Breast epithelium (tissue), 3 donors: ENCODE results near the gene TMEM233.

Source experiments
- CTCF ChIP-seq, 3 donors: fragments of 450-650 bp; IDR thresholded peaks; one replicate each; pipeline ENCODE4 v1.5.1; 2016 to 2017; ENCODE audit warnings: antibody characterized with exemption in 3 of 3, mild to moderate bottlenecking in 3 of 3, moderate library complexity in 3 of 3
- POLR2A ChIP-seq: fragments of 450-650 bp; IDR thresholded peaks from one replicate; pipeline ENCODE4 v1.6.1; 2016; ENCODE audit warnings: antibody characterized with exemption, mild to moderate bottlenecking, moderate library complexity
- POLR2AphosphoS5 ChIP-seq, 3 donors: sonication (generic); formaldehyde crosslinking; IDR thresholded peaks; one replicate each; pipeline ENCODE4 v1.6.1; 2017; ENCODE audit warnings: antibody characterized with exemption in 3 of 3

GRCh38 chr12:119546340-119546739 lies 47.2 kb upstream of the TMEM233 start:
- TF ChIP-seq POLR2A (no peak), CTCF (IDR thresholded peaks at IDR 0.05) (no peak), POLR2AphosphoS5 (IDR thresholded peaks at IDR 0.05) (no peak)
